ENCODE data around the gene AFG3L2. TPM values are rescaled to one million over a fixed set of nuclear protein-coding genes. Genes with fewer than 3 reads are reported as not detected.
A peak's percentile ranks its signal among the peaks of the same experiment; 100 is the strongest.

AFG3L2 gene
- total RNA-seq, 1 donor from 2014 or later = 65.1 TPM

DNA sequence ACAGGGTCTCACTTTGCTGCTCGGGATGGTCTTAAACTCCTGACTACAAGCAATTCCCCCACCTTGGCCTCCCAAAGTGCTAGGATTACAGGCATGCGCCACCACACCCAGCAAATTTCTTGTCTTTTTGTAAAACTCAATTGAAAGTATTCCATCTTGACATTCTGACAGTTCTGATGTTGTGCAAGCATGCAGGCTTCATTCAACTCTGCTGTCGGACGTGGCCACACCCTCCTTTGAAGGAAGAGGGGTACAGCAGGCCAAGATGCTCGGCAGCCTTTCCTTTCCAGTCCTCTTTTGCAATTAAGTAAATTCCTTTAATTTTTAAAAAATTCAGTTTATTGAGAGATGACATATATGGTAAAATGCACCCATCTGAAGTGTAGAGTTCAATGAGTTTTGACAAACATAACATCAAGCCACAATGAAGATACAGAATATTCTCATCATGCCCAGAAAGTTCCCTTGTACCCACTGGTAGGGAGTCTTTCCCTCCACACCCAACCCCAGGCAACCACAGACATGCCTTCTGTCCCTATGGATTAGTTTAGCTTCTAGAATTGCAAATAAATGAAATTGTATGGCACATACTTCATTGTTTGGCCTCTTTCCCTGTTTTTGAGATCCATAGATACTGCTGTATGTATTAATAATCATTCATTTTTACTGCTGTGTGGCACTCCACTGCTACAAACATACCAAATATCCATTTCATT lies 35.9 kb downstream of the AFG3L2 start:
- H3K36me3 Mint-ChIP-seq (ENCODE audit: low read depth) = peaks cover 72% of the 10 kb centered on the region
- no peaks in the 10 kb centered on the region for H3K9me3 Mint-ChIP-seq

DNA sequence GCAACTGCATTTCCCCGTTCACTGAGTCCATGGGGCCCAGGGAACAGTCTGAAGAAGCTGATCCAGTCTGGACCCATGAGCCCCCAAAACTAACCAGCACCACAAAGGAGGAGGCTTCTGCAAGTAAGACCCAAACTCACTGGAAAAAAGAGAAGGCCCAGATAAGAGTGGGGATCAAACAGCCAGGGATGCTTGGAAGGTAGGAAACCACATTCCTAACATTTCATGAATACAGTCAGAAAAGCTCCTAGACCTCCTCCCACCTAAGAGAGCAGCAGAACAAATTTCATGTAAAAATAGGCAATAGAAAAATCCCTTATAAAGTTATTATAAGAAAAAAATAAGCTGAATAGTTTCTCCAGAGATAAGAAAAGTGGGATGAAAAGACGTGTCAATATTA lies 38.6 kb downstream of the AFG3L2 start:
- H3K27me3 Mint-ChIP-seq (ENCODE audit: low read depth) = no peaks in the 10 kb centered on the region
- H3K9me3 Mint-ChIP-seq = no peaks in the 10 kb centered on the region
- H3K27ac Mint-ChIP-seq = no peak overlapping the region
- intact Hi-C loops (cut with micrococcal nuclease) = no loop called here
- H3K4me1 Mint-ChIP-seq (ENCODE audit: low read depth) = no peaks in the 10 kb centered on the region
- no peak overlapping the region for H3K4me3 Mint-ChIP-seq (ENCODE audit: low read depth)
- peaks cover 63% of the 10 kb centered on the region for H3K36me3 Mint-ChIP-seq (ENCODE audit: low read depth)
- no peak for DNase-seq (ENCODE audit: low spot score)

More for the DNA sequence above, 35.9 kb downstream of the AFG3L2 start:
- intact Hi-C loops (cut with micrococcal nuclease) = no loop called here
- Mint-ChIP-seq H3K27me3 (ENCODE audit: low read depth) (no peaks in the 10 kb centered on the region), H3K4me3 (ENCODE audit: low read depth) (no peak overlapping the region), H3K27ac (no peak overlapping the region), H3K4me1 (ENCODE audit: low read depth) (no peaks in the 10 kb centered on the region)
- no peak for DNase-seq (ENCODE audit: low spot score)

DNA sequence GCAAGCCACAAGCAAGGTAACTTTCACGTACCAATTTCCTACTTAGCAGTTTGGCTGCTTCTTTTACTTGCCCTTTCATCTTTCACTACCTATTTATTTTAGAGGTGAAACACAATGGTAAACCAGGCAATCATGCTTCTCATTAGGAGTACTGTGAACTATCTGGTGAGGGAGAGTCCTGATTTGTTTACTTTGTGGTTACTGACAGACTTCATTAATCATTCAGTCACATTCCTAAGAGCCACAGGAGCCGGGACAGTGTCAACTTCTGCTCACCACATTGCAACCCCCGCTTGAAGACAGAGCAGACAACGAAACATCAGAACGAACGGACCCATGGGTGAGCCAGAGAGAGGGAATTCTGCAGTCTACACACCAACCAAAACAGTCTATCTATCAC lies 40.1 kb downstream of the AFG3L2 start:
- no peaks in the 10 kb centered on the region for H3K9me3 Mint-ChIP-seq
- no peak overlapping the region for H3K4me3 Mint-ChIP-seq (ENCODE audit: low read depth)
- intact Hi-C loops (cut with micrococcal nuclease) = no loop called here
- no peaks in the 10 kb centered on the region for H3K27me3 Mint-ChIP-seq (ENCODE audit: low read depth)
- no peaks in the 10 kb centered on the region for H3K4me1 Mint-ChIP-seq (ENCODE audit: low read depth)
- H3K27ac Mint-ChIP-seq = no peak overlapping the region
- DNase-seq (ENCODE audit: low spot score) = no peak
- peaks cover 51% of the 10 kb centered on the region for H3K36me3 Mint-ChIP-seq (ENCODE audit: low read depth)

DNA sequence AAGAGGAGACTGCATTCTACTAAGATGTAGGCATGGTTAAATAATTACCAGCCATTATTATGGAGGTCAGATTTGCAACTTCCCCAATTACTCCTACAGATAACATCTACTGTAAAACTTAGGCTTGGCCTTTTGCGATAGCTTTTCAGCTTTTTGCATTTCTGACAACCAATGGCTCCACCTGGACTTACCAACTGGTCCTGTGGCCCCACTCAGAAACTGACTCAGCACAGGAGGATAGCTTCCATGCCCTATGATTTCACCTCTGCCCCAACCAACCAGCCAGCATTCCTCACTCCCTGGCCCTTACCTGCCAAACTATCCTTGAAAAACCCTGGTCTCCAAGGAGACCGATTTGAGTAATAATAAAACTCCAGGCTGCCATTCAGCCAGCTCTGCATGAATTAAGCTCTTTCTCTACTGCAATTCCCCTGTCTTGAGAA lies 40.8 kb downstream of the AFG3L2 start:
- H3K27ac Mint-ChIP-seq = no peak overlapping the region
- no peaks in the 10 kb centered on the region for H3K9me3 Mint-ChIP-seq
- H3K27me3 Mint-ChIP-seq (ENCODE audit: low read depth) = no peaks in the 10 kb centered on the region
- no peak for DNase-seq (ENCODE audit: low spot score)
- no peaks in the 10 kb centered on the region for H3K4me1 Mint-ChIP-seq (ENCODE audit: low read depth)
- no peak overlapping the region for H3K4me3 Mint-ChIP-seq (ENCODE audit: low read depth)
- H3K36me3 Mint-ChIP-seq (ENCODE audit: low read depth) = peaks cover 45% of the 10 kb centered on the region
- intact Hi-C loops (cut with micrococcal nuclease) = no loop called here

DNA sequence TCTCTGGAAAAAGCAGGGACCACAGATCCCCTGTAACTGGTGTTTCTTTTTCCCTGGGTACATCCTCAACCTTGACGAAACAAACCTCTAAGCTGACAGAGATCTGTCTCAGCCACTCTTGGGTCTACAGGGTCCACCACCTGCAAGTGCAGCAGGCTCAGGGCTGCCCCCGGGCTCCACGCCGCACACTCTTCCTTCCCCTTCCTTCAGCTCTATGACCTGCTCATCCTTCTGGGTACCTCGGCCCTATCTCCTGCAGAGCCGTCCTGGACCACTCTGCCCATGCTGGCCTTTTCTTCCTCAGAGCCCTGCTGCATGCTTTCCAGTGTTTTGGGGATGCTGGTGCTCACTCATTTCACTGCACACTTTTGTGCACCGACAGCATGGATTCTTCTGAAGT lies 41.5 kb downstream of the AFG3L2 start:
- H3K9me3 Mint-ChIP-seq = no peaks in the 10 kb centered on the region
- peaks cover 42% of the 10 kb centered on the region for H3K36me3 Mint-ChIP-seq (ENCODE audit: low read depth)
- no peak overlapping the region for H3K27ac Mint-ChIP-seq
- no peak overlapping the region for H3K4me3 Mint-ChIP-seq (ENCODE audit: low read depth)
- intact Hi-C loops (cut with micrococcal nuclease) = no loop called here
- no peaks in the 10 kb centered on the region for H3K4me1 Mint-ChIP-seq (ENCODE audit: low read depth)
- no peak for DNase-seq (ENCODE audit: low spot score)
- no peaks in the 10 kb centered on the region for H3K27me3 Mint-ChIP-seq (ENCODE audit: low read depth)

DNA sequence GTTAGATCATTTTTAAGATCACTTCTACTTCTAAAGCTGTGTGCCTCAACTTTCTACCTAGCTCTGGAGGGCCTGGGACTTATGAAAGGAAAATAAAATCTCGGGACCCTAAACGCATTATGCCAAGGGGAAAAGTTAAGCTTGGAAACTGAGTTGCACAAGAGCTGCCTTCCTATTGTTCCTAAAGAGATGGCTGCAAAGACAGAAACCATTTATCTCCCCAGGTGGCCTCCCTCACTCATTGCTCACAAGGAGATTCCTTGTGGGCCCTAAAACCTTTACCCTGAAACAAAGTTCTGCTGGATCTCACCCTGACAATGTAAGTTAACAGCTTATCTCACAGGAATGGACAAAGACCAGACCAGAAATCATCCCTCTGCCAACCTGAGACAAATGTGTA lies 42.2 kb downstream of the AFG3L2 start:
- no peaks in the 10 kb centered on the region for H3K27me3 Mint-ChIP-seq (ENCODE audit: low read depth)
- H3K4me1 Mint-ChIP-seq (ENCODE audit: low read depth) = no peaks in the 10 kb centered on the region
- intact Hi-C loops (cut with micrococcal nuclease) = loop anchor here (5.0 kb wide), 1 partner anchor 37 kb away; no protein-coding TSS in a partner anchor
- H3K4me3 Mint-ChIP-seq (ENCODE audit: low read depth) = no peak overlapping the region
- H3K27ac Mint-ChIP-seq = no peak overlapping the region
- no peak for DNase-seq (ENCODE audit: low spot score)
- no peaks in the 10 kb centered on the region for H3K9me3 Mint-ChIP-seq
- H3K36me3 Mint-ChIP-seq (ENCODE audit: low read depth) = peaks cover 37% of the 10 kb centered on the region

DNA sequence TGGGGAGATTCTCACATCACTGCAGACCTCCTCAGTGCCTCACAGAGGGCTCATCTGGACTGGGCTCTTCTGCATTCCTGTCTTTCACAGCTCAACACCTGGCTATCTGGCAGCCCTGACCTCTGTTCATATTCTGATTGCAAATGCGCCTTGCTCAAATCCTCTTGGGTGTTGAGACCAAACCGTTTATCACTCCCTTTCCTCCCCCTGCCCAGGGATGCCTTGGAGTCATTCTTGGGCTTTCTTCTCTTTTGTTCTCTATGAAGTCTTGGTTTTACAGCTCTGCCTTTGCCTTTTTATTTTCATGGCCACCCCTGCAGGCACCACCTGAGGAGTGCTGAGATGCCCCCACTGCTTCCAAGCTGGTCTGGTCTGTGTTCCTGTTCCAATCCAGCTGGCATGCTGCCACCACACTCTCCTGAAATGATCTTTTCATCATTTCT lies 42.6 kb downstream of the AFG3L2 start:
- DNase-seq (ENCODE audit: low spot score) = no peak
- no peak overlapping the region for H3K27ac Mint-ChIP-seq
- H3K4me3 Mint-ChIP-seq (ENCODE audit: low read depth) = no peak overlapping the region
- no peaks in the 10 kb centered on the region for H3K4me1 Mint-ChIP-seq (ENCODE audit: low read depth)
- intact Hi-C loops (cut with micrococcal nuclease) = loop anchor here (5.0 kb wide), 1 partner anchor 38 kb away; no protein-coding TSS in a partner anchor
- H3K9me3 Mint-ChIP-seq = no peaks in the 10 kb centered on the region
- H3K36me3 Mint-ChIP-seq (ENCODE audit: low read depth) = peaks cover 41% of the 10 kb centered on the region
- H3K27me3 Mint-ChIP-seq (ENCODE audit: low read depth) = no peaks in the 10 kb centered on the region

DNA sequence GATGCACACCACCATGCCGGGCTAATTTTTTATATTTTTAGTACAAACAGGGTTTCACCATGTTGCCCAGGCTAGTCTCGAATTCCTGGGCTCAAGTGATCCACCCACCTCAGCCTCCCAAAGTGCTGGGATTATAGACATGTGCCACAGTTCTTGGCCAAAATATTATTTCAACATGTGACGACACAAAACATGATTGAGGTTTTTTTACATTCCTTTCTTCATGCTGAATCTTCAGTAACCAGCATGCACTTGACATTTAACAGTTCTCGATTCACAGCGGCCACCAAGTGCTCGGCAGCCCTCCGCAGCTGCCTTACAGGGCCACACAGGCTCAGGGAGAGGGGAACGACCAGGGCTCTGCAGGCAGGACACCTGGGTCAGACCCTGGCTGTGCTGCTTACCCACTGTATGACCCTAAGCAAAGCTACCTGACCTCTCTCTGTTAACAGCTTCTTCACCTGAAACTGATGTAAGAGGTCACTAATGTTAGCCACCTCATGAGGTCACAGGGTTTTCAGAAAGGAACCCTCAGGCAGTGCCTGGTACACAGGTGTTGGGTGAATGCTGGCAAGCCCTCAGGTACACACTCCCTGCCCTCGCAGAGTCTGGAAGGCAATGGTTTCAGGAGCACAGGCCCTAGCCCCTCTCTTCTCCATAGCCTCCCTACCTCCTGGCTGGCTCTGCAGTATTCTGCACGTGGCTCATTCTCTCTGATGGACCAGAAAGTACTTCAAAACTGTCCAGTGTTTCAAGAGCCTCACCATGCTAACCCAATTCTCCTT lies 43.3 kb downstream of the AFG3L2 start:
- DNase-seq (ENCODE audit: low spot score) = no peak
- intact Hi-C loops (cut with micrococcal nuclease) = loop anchor here (5.0 kb wide), 1 partner anchor 39 kb away; no protein-coding TSS in a partner anchor

DNA sequence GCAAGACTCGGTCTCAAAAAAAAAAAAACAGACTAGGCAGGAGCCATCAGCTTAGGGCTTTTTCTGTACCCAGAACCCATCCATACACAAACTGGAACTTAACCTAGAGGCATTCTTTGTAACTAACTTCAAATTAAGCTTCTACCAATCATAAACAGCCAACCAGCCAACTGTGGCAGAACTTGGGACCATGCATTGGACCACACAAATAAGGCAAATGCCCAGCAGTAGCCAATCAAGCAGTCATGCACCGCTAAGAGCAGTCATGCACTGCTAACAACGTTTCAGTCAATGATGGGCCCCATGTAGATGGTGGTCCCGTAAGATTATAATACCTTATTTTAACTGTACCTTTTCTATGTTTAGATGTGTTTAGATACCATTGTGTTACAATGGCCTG lies 46.3 kb downstream of the AFG3L2 start:
- DNase-seq (ENCODE audit: low spot score) = no peak
- peaks cover 51% of the 10 kb centered on the region for H3K36me3 Mint-ChIP-seq (ENCODE audit: low read depth)
- H3K27ac Mint-ChIP-seq = no peak overlapping the region
- intact Hi-C loops (cut with micrococcal nuclease) = loop anchor here (5.0 kb wide), 1 partner anchor 42 kb away; no protein-coding TSS in a partner anchor
- H3K4me3 Mint-ChIP-seq (ENCODE audit: low read depth) = no peak overlapping the region
- H3K27me3 Mint-ChIP-seq (ENCODE audit: low read depth) = no peaks in the 10 kb centered on the region
- no peaks in the 10 kb centered on the region for H3K9me3 Mint-ChIP-seq
- peaks cover 7% of the 10 kb centered on the region for H3K4me1 Mint-ChIP-seq (ENCODE audit: low read depth)

More for the DNA sequence above, 43.3 kb downstream of the AFG3L2 start:
- H3K4me3 Mint-ChIP-seq (ENCODE audit: low read depth) = no peak overlapping the region
- H3K4me1 Mint-ChIP-seq (ENCODE audit: low read depth) = no peaks in the 10 kb centered on the region
- peaks cover 42% of the 10 kb centered on the region for H3K36me3 Mint-ChIP-seq (ENCODE audit: low read depth)
- H3K27me3 Mint-ChIP-seq (ENCODE audit: low read depth) = no peaks in the 10 kb centered on the region
- no peaks in the 10 kb centered on the region for H3K9me3 Mint-ChIP-seq
- H3K27ac Mint-ChIP-seq = no peak overlapping the region

DNA sequence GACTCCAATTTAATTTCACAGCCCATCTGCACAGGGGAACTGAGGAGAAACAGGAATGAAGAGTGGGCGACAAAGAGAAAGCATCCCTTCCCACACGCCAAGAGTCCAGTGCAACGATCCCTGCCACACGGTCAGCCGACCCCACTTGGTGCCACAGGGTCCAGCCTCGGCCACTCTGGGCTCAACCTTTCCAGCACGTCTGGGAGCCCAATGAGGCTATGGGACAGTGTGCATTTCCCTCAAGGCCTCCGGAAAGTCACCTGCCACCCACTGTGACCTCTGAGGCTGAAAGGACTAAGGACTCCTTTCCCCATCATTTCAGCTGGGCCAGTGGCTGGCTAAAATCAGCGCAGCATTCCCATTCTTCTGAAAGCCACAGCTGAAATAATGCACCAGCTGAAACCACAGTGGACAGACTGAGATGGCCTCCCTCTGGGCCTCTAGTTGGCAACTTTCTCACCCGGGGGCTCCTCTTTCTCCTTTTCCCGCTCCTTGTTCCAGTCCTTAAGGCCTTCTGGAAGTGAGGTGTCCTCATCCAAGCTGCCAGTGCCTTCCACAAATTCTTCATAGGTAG lies 47.8 kb downstream of the AFG3L2 start:
- no peaks in the 10 kb centered on the region for H3K27me3 Mint-ChIP-seq (ENCODE audit: low read depth)
- peaks cover 50% of the 10 kb centered on the region for H3K36me3 Mint-ChIP-seq (ENCODE audit: low read depth)
- peaks cover 7% of the 10 kb centered on the region for H3K4me1 Mint-ChIP-seq (ENCODE audit: low read depth)
- no peak for DNase-seq (ENCODE audit: low spot score)
- no peaks in the 10 kb centered on the region for H3K9me3 Mint-ChIP-seq
- intact Hi-C loops (cut with micrococcal nuclease) = loop anchor here (5.0 kb wide), 1 partner anchor 328 kb away; the partner anchor contains the start of gene SPIRE1
- peak overlapping the region; percentile 47 for H3K27ac Mint-ChIP-seq
- no peak overlapping the region for H3K4me3 Mint-ChIP-seq (ENCODE audit: low read depth)

DNA sequence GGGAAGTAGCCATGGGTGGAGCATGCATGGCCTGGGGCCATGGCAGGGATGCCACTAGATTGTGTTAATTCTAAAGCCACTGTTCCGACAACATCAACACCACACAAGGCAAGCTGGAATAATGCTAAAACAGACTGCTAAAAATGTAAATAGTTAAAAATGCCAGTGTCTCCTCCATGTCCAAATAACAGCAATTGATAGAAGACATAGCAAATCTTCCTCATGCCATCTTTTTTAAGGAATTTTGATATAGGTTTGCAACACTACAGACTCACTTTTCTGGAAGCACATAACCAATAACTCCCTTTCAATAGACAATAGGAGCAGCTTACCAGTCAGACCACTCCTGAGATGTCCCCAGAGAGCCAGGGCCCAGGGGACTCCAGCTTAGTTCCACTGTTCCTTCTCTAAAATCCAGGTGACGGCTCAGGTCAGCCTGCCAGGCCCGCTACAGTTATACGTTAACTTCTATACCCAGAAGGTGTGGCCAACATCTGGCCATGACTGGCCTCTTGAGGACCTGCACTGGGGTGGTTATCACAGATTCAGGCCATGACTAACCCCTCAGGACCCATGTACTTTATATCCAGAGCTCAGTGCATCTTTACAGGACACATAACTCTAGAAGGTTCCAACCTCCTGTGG lies 48.7 kb downstream of the AFG3L2 start:
- Mint-ChIP-seq H3K4me3 (ENCODE audit: low read depth) (no peak overlapping the region), H3K4me1 (ENCODE audit: low read depth) (peaks cover 7% of the 10 kb centered on the region), H3K27me3 (ENCODE audit: low read depth) (no peaks in the 10 kb centered on the region), H3K36me3 (ENCODE audit: low read depth) (peaks cover 46% of the 10 kb centered on the region), H3K9me3 (no peaks in the 10 kb centered on the region), H3K27ac (peak overlapping the region; percentile 60)
- no peak for DNase-seq (ENCODE audit: low spot score)
- intact Hi-C loops (cut with micrococcal nuclease) = loop anchor here (5.0 kb wide), 1 partner anchor 329 kb away; the partner anchor contains the start of gene SPIRE1

DNA sequence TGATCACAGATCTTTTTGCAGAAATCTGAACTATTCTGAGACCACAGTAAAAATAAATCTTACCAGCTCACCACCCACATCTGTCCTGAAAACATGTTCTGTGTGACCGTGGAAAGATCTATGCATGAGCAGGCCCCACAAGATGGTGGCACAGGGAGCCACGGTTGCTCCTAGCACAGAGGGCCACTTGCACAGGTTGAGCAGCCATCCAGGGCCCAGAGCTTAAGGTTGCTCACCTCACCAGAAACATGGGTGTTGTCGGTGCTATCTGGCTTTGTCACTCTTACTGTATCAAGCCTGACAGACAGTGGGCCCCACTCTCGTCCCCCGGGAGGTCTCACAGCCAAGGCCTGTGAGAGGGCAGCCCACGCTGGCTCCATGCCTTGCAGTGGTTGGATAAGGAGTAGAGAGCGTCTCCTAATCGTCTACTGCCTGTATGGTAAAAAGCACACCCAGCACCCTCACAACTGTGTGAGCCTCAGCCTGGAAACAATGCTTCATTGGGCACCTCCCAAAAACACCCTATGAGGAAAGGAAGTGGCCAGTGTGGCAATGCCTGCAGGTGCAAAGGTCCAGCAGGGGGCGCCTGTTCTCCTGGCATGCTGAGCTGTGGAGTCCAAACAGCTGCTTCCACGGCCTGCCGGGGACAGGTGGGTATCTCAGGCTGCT lies 49.4 kb downstream of the AFG3L2 start:
- intact Hi-C loops (cut with micrococcal nuclease) = loop anchor here (5.0 kb wide), 1 partner anchor 330 kb away; the partner anchor contains the start of gene SPIRE1
- Mint-ChIP-seq H3K4me3 (ENCODE audit: low read depth) (no peak overlapping the region), H3K36me3 (ENCODE audit: low read depth) (peaks cover 47% of the 10 kb centered on the region), H3K27ac (peak overlapping the region; percentile 60), H3K4me1 (ENCODE audit: low read depth) (peaks cover 7% of the 10 kb centered on the region), H3K9me3 (no peaks in the 10 kb centered on the region), H3K27me3 (ENCODE audit: low read depth) (no peaks in the 10 kb centered on the region)
- peak; percentile 69 for DNase-seq (ENCODE audit: low spot score)
